Stomach (tissue), 4 donors: ENCODE measurements around the gene ACTL8.

ENCODE experiments used
- CTCF ChIP-seq, 7 experiments: fragments of 450-650 bp in 4 of 7; fragments of 200-600 bp in 3 of 7; sonication (generic) in 3 of 7; IDR thresholded peaks; one replicate each; pipeline ENCODE4 v1.5.1; 2016 to 2019; ENCODE audit warnings: antibody characterized with exemption in 7 of 7, control low read depth in 2 of 7, mild to moderate bottlenecking in 1 of 7
- EP300 ChIP-seq: sonication (generic); formaldehyde crosslinking; IDR thresholded peaks from one replicate; pipeline ENCODE4 v1.6.1; 2017; ENCODE audit warnings: antibody characterized with exemption
- POLR2AphosphoS5 ChIP-seq, 3 donors: sonication (generic); formaldehyde crosslinking; IDR thresholded peaks; one replicate each; pipeline ENCODE4 v1.6.1; 2016; ENCODE audit warnings: antibody characterized with exemption in 3 of 3

GRCh38 chr1:17841944-17842343 is 86.8 kb downstream of the ACTL8 start:
- TF ChIP-seq CTCF (IDR thresholded peaks at IDR 0.05): no peak
- TF ChIP-seq EP300: no peak
- TF ChIP-seq POLR2AphosphoS5 (IDR thresholded peaks at IDR 0.05): no peak
